GM21390 (cell line): ENCODE results near the gene TLE5.
"Not testable (repeated sequence)": the region's sequence is repeated elsewhere in the genome, so short reads cannot be mapped to it uniquely, and the experiment has no call there.

ENCODE experiments used
- ATAC-seq: cut with Tn5 transposase; IDR thresholded peaks from one replicate; pipeline ENCODE4 v1.9.1; 2021; ENCODE audit not compliant: unreplicated experiment

TLE5 gene

DNA sequence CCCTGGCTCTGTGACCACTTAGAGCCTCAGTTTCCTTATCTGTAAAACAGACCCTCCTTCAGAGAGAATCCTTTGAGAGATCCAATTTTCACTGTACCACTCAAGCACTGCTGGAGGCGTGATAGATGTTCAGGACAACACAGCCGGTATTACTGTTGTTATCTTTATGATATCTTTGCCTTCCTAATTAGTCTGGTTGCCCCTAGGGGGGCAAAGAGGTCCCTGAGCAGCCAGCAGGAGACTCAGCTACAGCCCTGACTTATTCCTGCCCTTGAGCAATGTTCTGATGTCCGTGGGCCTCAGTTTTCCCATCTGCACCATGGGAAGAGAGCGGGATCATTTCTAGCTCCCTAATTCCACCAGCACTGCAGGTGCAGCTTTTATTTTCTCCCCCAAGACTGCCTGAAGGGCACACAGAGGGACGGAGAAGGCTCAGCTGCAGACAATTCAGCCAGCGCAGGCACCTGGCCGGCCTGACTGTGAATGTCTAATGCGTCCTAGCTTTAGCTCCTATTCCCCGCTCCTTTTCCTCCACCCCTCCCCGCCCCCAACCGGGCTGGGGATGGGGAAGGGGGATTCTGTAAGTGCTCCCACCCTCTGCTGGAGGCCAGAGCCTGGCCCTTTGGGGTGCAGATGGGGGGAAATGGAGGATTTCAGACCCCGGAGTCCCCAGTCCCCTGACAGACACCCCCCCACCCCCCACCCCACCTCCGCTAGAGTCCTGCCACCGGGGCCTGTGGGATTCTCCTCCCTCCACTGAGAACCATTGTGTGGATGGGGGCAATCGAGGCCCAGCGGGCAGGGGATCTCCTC is 16.2 kb downstream of the TLE5 start:
- no peak for ATAC-seq

DNA sequence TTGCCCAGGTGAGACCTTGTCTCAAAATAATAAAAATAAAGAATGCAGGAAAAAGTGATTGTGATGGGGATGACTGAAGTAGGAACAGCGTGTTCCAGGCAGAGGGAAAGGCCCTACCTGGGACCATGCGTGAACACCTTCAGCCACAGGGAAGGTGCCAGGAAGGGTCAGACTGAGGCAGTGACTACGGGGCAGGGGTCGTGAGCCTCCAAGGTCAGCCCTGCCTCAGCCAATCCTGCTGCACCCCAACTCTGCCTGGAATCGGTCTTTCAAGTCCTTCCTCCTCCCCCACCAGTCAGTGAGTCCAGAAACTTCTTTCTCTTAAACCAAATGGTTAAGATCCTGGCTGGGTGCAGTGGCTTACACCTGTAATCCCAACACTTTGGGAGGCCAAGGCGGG is 17.1 kb downstream of the TLE5 start:
- no peak for ATAC-seq

DNA sequence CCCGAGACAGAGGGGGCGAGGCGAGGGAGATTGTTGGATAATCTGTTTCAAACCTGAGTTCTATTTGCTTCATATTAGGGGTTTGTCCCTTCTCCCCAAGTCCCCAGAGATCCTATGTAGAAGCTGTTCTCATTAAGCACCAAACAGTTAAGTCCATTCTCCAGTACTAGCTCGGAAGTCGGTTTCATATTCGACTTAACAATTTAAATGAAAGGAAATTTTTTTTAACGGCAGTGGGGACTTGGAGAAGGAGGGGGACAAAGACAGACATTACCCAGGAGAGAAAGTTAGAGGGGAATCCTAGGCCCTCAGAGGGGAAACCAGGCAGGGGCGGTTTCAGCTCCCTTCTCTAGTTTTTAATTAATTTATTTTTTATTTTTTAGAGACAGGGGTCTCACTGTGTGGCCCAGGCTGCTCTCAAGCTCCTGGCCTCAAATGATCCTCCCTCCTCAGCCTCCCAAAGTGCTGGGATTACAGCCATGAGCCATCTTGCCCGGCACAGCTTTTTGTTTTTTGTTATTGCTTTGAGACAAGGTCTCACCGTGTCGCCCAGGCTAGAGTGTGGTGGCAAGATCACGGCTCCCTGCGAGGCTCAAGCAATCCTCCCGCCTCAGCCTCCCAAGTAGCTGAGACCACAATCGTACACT is 19.6 kb downstream of the TLE5 start:
- ATAC-seq = no peak

DNA sequence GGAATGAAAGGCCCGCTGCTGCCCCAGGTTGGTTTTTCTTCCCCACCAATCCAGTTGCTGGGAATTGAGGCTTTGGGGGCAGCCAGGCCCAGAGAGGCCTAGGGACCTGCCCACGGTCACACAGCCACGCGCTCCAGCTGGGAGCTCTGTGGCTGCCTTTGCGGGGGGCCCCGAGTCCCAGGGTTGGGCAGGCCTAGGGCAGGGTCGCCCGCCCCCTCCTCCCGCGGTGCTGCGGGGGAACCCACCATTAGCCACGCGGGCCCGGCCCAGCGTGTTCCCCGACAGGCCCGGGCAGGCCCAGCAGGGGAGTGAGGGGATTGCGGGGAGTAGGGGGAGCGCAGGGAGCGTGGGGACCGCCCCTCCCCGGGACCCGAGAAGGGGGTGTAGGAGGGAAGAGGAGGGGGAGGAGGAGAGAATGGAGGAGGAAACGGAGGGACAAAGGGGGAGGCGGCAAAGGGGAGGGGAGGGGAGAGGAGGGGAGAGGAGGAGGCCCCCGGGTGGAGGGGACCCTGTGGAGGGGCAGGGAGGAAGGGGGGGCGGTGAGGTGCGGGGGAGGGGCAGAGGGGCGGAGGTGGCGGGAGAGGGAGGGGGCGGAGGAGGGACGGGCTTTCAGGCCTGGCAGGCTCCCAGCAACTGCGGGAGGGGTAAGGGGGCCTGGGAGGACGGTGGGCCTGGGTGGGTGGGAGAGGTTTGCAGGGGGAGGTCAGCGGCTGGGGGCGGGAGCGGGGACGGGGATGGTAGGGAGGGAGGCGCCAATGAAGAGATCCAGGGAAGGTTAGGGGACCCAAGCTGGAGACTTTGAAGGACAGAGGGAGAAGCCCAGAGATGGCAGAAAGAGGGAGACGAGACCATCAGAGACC is 20.3 kb downstream of the TLE5 start:
- no peak for ATAC-seq

DNA sequence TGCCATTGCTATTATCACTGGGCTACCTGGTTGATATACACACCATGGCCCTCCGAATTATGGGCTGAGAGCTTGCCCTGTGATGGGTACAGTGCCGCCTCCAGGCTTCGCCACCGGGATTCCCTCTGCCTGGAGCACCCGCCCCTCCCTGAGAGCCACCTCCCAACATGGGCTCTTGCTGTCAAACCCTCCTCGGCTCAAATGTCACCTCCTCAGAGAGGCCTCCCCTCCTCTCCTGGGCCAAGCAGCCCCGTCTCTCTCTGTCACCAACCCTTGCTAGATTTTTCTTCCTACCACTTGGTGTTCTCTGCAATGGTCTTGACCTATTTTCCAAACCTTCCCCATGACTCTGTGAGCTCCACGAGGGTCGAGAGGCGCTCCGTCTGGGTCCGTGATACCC is 21.0 kb downstream of the TLE5 start:
- ATAC-seq = no peak

DNA sequence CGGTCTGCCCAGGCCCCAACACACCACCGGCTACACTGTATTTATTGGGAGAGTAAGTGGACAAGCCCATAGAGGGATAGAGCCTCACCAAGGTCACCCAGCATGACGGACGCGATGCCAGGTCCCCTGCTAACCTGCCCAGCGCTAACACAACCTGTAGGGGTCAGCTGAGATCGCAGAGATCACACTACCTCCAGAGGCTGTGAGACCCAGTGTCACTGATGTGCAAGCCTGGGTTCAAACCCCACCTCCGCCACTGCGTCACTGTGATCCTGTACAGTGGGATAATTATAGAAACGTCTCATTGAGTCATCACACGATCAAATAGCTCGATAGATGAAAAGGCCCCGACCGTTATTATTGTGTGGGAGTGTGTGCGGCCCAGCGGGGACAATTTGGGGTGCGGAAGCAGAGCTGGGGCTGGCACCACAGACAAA is 22.6 kb downstream of the TLE5 start:
- no peak for ATAC-seq

DNA sequence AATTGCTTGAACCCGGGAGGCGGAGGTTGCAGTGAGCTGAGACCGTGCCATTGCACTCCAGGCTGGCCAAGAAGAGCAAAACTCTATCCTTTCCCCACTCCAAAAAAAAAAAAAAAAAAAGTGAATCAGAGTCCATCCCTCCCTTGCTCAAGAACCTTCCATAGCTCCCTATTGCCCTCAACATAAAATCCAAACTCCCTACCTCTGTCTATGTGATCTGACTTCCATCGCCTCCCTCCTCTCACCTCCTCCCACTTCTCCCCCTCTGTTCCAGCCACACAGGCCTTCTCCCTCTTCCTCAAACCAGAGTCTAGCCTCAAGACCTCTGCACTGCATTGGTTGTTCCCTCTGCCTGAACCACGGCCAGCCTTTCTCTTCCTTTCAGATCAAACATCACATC is 23.2 kb downstream of the TLE5 start:
- no peak for ATAC-seq

DNA sequence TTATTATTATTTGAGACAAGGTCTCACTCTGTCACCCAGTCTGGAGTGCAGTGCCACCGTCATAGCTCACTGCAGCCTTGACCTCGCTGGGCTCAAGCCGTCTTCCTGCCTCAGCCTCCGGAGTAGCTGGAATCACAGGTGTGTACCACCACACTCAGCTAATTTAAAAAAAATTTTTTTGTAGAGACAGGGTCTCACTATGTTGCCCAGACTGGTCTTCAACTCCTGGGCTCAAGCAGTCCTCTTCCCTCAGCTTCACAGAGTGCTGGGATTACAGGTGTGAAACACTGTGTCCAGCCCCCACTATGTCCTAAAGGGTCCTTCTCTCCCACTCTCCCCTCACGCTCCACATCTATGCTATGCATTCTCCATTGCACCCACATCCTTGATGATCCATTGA is 24.1 kb downstream of the TLE5 start:
- ATAC-seq = no peak

DNA sequence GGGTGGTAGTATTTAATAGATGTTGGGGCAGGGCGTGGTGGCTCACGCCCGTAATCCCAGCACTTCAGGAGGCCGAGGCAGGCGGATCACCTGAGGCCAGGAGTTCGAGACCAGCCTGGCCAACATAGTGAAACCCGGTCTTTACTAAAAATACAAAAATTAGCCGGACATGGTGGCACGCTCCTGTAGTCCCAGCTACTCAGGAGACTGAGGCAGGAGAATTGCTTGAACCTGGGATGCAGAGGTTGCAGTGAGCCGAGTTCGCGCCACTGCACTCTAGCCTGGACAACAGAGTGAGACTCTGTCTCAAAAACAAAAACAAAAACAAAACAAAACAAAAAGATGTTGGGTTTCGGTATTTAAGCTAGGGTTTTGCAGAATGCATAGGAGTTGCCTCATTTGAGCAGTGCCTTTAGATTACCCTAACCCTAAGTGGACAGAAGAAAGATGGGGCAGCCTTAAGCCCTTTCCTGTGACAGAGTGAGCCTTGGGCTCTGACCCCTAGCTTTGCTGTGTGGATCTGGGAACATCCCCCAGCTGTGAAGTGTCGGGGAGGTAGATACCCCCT is 25.2 kb downstream of the TLE5 start:
- ATAC-seq = not testable (repeated sequence)

DNA sequence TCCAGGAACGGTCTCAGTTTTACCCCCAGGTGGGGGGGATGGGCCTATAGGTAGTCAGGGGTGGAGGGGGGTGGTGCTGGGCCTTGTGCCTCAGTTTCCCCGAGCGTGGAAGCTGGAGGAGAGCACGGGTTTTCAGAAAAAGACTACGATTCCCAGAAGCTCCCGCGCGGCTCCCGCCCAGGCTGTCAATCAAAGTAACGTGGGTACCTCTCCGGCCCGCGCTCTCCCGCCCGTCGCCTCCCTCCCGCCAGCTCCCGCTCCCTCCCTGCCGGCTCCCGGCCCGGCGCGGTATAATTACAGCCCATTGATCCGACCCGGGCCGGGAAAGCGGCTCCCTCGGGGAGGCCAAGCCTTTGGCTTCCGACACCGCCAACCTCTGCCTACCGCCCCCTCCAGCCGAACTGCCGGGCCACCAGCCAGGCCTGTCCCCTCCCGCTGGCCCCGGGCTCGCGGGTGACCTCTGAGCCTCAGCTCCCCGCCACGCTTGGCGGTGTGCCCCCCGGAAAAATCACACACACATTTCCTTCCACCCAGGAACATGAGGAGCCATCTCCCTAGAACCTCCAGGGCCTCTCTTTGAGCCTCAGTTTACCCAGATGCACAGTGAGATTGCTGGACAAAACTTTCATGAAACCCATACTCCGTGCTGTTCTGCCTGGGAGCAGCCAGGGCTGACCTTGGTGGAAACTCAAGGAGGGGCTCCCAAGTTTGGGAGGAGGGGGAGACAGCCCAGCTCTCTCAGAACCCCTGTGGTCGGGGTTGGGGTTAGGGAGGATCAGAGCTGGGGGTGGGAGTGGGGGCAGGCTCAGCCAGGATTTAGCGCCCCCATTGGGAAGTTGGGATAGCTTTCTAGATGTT is 25.9 kb downstream of the TLE5 start:
- ATAC-seq = peak; percentile 41

DNA sequence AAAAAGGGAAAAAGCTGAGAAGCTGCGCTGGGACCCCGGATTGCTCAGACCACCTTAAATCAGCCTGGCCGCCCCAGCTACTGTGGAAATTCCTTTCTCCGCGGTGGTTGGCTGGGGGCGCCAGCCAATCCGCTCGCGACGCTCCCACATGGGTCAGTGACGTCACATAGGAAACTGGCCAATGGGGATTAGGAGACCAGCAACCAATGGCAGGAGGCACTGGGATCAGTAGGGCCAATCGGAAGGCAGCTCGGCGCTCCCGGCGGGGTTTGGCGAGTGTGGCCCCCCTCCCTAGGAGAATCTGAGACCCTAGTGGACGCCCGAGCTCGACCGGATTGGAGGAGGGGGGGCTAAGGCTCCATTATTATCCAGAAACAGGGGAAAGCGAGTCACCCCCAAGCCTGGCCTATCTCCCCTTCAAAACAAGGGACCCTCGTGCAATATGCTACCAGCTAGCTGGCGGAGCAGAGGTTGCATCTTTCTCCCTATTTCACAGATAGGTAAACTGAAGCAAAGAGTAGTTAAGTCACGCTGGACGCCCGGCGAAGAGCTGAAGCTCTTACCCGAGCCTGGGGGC is 26.7 kb downstream of the TLE5 start:
- peak; percentile 65 for ATAC-seq

DNA sequence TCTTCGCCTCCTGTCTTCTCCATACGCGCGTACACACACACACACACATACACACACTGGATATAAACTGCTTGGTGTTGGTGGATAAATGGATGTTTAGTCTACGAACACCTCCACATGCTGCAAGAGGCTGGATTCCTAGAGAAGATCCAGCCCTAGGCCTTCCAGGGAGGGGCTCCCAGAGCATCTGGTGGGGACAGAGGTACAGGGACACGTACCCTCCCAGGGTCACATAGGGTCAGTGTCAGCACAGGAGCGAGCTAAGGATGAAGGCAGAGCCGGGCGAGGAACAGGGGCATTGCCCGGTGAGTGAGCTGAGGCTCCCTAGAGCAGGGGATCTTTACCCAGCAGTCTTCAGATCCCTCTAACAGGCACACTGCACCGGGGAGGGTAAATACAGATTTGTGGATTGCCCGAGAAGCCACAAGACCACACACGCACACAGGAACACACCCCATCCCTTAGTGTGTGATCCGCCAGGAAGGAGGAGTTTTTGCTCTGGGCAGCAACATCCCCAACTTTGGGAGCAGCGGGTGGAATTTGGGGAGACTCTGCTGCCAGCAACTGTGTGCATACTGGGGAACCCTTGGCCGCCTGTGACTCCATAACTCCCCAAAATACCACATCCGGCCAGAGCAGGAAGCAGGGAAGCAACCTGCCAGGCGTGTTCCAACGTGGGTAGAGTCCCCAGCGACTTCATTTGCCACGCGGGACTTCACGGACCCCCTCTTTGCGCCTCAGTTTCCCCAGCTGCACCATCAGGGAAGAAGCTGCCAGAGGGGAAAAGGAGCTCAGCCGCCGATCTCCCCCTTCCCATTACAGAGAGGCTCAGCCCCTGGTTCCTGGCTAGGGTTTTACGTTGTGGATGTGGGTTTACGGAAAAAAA is 27.4 kb downstream of the TLE5 start:
- ATAC-seq = no peak

DNA sequence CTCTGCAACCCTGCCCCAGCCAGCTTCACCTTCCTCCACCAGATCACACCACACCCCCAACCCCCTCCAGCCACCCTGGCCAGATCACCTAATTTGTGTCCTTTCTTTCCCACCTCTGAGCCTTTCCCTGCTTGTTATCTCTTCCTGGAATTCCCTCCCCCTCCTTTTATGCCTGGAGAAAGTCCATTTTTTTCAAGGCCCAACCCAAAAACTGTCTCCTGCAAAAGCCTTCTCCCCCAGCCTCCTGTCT is 28.0 kb downstream of the TLE5 start:
- no peak for ATAC-seq

DNA sequence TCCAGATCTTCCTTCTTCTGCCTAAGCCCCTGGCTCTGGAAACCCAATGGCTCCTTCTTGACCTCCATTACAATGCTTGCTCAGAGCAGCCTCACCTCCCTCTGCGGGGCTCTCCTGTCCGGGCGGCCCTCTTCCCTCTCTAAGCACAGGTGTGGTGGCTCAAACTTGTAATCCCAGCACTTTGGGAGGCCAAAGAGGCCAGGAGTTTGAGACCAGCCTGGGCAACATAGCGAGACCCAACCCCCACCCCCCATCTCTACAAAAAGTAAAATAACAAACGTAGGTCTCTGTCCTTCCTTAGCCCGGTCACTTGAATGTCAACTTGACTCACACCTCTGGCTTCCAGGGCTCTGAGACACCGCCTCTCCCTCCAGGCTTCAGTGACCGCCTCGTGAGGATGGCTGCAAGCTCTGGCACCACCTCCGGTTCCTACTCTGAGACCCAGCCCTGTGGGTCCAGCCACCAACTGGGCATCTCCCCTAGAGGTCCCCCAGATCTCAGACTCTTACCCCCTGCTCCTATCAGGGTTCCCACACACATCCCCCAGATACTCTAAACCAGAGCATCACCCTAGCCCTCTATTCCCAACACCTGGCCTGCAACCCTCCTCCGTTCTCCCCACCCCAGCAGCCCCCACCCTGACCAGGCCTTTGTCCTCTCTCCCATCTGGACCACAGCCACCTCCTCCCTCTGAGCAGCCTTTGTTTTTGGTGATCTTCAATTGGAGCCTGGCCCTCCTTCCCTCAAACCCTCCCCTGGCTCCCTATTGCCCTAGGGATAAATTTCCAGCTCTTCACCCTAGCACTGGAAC is 28.5 kb downstream of the TLE5 start:
- ATAC-seq = no peak

DNA sequence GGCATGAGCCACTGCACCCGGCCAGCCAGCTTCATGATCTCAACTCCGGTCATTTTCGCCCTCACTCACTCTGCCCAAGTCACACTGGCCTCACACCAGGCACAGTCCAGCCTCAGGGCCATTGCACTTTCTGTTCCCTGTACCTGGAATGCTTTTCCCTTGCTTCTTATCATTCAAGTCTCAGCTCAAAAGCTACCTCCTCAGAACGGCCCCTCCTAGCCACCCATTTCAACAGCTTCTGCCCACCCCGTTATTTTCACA is 30.8 kb downstream of the TLE5 start:
- ATAC-seq = no peak

DNA sequence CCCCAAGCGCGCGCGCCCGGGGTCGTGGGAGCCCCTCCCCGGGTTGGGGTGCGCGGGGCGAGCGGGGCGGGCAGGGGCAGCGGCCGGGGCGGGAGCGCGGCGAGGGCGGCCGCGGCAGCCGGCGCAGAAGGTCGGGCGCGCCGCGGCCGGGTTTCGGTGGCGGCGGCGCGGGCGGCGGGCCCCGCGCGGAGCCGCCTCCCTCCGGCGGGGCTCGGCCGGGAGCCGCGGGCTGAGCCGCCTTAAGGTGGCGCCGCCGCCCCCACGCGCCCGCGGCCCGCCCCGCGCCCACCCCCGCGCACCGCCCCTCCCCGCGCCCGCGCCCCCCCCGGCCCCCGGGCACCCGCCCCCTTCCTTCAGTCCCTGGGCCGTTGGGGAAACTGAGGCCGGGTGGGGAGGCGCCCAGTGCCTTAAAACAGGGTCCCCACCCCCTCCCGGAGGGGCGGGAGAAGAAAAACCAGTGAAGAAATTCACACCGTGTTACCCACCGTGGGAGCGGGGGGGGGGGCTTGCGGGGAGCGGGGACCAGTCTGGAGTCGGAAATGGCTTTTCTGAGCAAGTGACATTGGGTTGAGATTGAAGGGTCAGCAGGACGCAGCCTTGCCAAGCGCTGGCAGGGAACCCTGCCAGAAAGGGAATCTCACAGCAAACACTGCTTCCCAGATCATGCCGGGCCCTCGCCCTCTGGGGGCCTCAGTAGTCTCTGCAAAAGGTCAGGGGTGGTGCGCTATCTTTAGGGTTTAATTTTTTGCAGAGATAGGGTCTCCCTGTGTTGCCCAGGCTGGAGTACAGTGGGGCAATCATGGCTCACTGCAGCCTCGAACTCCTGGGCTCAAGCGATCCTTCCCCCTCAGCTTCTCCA is 33.0 kb downstream of the TLE5 start, which contains the start of gene TLE2:
Gene TLE2 (minus strand): TSS at position 216 of the 859 bp plus-strand sequence. CDS start 376 bp downstream, outside the sequence.
- ATAC-seq = no peak

DNA sequence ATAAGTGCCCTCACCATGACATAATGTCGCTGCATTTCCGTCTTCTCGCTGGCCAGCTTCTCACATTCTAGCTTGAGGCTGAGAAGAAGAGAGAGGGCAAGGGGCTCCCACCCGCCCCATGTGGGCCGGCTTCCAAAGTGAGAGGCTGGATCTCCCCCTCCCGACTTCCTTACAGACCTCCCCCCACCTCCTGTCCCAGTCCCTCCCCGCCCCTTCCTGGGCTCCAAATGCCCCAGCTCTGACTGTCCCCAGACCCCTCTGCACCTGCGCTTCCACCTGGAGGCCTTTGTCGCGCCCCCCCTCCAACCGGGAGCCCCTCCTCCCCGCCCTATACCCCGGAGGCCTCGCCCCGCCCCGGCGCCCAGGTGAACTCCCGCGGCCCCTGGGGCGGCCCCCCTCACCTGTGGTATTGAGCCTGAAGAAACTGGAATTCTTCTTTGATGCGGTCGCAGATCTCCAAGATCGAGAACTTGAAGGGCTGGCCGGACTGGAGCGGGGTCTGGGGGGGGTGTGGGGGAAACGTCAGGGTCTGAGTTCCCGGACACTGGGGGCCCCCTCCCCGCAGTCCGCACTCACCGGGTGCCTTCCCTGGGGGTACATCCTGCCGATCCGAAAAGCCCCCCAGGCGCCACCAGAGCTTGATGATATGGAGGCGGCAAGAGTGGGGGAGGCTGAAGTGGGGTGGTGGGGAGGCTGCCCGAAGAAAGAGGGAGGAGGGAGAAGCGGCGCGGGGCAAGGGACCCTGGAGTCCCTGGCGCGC is 33.8 kb downstream of the TLE5 start:
- no peak for ATAC-seq
